Spleen (tissue), 11 donors: ENCODE measurements around the gene TP63. TPM values are rescaled to one million over a fixed set of nuclear protein-coding genes. Genes with fewer than 3 reads are reported as not detected.

Experiments
- DNase-seq: peaks from one replicate; pipeline ENCODE4 v3.0.0-alpha.2; 2020
- H3K27ac ChIP-seq, 8 donors: fragments of 200-600 bp; sonication (generic) in 7 of 8; 1 replicate in 4 of 8; 2 replicates in 4 of 8; pipeline versions ENCODE4 v1.5.0 to v1.8.0; 2016 to 2021; ENCODE audit warnings: inconsistent platforms in 4 of 8, mild to moderate bottlenecking in 4 of 8, moderate library complexity in 1 of 8
- H3K27me3 ChIP-seq, 7 donors: fragments of 200-600 bp; sonication (generic) in 6 of 7; replicated peaks in 1 of 7; 1 replicate in 4 of 7; 2 replicates in 3 of 7; pipeline versions ENCODE4 v1.5.0 to v1.8.0; 2016 to 2021; ENCODE audit warnings: inconsistent platforms in 3 of 7, mild to moderate bottlenecking in 1 of 7
- H3K36me3 ChIP-seq, 6 donors: fragments of 200-600 bp; sonication (generic) in 5 of 6; 1 replicate in 4 of 6; 2 replicates in 2 of 6; pipeline versions ENCODE4 v1.5.0 to v1.8.0; 2016 to 2021; ENCODE audit warnings: inconsistent platforms in 2 of 6
- H3K4me1 ChIP-seq, 6 donors: fragments of 200-600 bp; sonication (generic) in 5 of 6; 1 replicate in 3 of 6; 2 replicates in 3 of 6; pipeline versions ENCODE4 v1.5.0 to v1.8.0; 2016 to 2021; ENCODE audit warnings: inconsistent platforms in 3 of 6
- H3K4me3 ChIP-seq, 8 donors: fragments of 200-600 bp; sonication (generic) in 7 of 8; 1 replicate in 4 of 8; 2 replicates in 4 of 8; pipeline versions ENCODE4 v1.5.0 to v1.8.0; 2016 to 2021; ENCODE audit warnings: inconsistent platforms in 4 of 8, mild to moderate bottlenecking in 4 of 8, moderate library complexity in 2 of 8
- H3K9me3 ChIP-seq, 8 donors: fragments of 200-600 bp; sonication (generic) in 7 of 8; 1 replicate in 4 of 8; 2 replicates in 4 of 8; pipeline versions ENCODE4 v1.5.0 to v1.8.0; 2016 to 2021; ENCODE audit warnings: inconsistent platforms in 4 of 8
- CTCF ChIP-seq, 11 experiments: fragments of 200-600 bp in 7 of 11; fragments of 450-650 bp in 4 of 11; sonication (generic) in 4 of 11; IDR thresholded peaks in 8 of 11; conservative IDR thresholded peaks in 3 of 11; 1 replicate in 7 of 11; 2 replicates in 4 of 11; pipeline versions ENCODE4 v1.4.0 to v1.8.0; 2016 to 2021; ENCODE audit warnings: antibody characterized with exemption in 11 of 11, inconsistent platforms in 4 of 11, mild to moderate bottlenecking in 1 of 11
- POLR2A ChIP-seq, 3 donors: fragments of 450-650 bp; IDR thresholded peaks; one replicate each; pipeline ENCODE4 v1.5.1; 2017; ENCODE audit warnings: antibody characterized with exemption in 3 of 3, mild to moderate bottlenecking in 1 of 3
- POLR2AphosphoS5 ChIP-seq, 3 donors: sonication (generic); formaldehyde crosslinking; IDR thresholded peaks; one replicate each; pipeline ENCODE4 v1.5.1; 2017; ENCODE audit warnings: antibody characterized with exemption in 3 of 3
- WGBS, 5 donors: extraction: QIAGEN DNeasy Blood & Tissue Kit in 3 of 5; methylation state at CpG; one replicate each; pipeline versions ENCODE4 v1.1.5 to v1.1.7; 2013 to 2018; 5-methylcytosine and 5-hydroxymethylcytosine counted together
- intact Hi-C: fragments of 100-400 bp; cut with DNase I; formaldehyde crosslinking; loops from one replicate; pipeline ENCODE4 v1.15.0; 2023; ENCODE audit warnings: low total_unique reads
- polyA plus RNA-seq, 3 donors: library from polyadenylated mRNA; stranded (reverse); fragments of 200-250 nt; gene quantifications; one replicate each; pipeline ENCODE4 v1.2.1, GENCODE V29; 2013
- total RNA-seq, 7 donors: library from RNA; depleted of rRNA in 3 of 7; stranded (reverse); fragments of >200 nt in 3 of 7; fragmentation: NEBNext Ultra II Directional in 4 of 7; extraction: Animal tissue kit (Norgen Biotek cat#: 25700) in 4 of 7; gene quantifications; one replicate each; pipeline versions ENCODE4 v1.1.0 to v1.2.1, GENCODE V29; 2016 to 2021
- donor health status: healthy with polysubstance abuse.
- donor health status: DM: no; HTN: no; CAD: no; lungs with moderate emphysema.
- donor health status: DM: no; HTN: no; CAD: no.
- donor health status: Bipolar disorder and iron deficiency.
- donor health status: healthy.
- donor health status: DM: no; HTN: no; CAD: no.
- donor health status: DM: yes; HTN: yes; CAD: no.

TP63 gene
- total and polyA plus RNA-seq, 10 donors: 0.09 to 0.68 (median 0.29) TPM

GRCh38 chr3:189734061-189734460, 102.9 kb downstream of the TP63 start:
- no peaks in the 10 kb centered on the region for H3K9me3 ChIP-seq
- H3K27me3 ChIP-seq: no peaks in the 10 kb centered on the region
- no peak for TF ChIP-seq POLR2A (IDR thresholded peaks at IDR 0.05)
- no peak for TF ChIP-seq POLR2AphosphoS5 (IDR thresholded peaks at IDR 0.05)
- no peak for TF ChIP-seq CTCF (IDR thresholded peaks at IDR 0.05 in 8 of 11, conservative IDR thresholded peaks at IDR 0.05 in 3 of 11)
- no peaks in the 10 kb centered on the region for H3K36me3 ChIP-seq
- no peak for DNase-seq
- intact Hi-C loops: no loop called here
- 72 to 89% (median 80%) methylated on average over 5 to 6 of the region's 6 CpGs for WGBS, 5 donors
- H3K4me3 ChIP-seq: no peak overlapping the region
- H3K4me1 ChIP-seq: no peaks in the 10 kb centered on the region
- H3K27ac ChIP-seq: no peak overlapping the region

DNA sequence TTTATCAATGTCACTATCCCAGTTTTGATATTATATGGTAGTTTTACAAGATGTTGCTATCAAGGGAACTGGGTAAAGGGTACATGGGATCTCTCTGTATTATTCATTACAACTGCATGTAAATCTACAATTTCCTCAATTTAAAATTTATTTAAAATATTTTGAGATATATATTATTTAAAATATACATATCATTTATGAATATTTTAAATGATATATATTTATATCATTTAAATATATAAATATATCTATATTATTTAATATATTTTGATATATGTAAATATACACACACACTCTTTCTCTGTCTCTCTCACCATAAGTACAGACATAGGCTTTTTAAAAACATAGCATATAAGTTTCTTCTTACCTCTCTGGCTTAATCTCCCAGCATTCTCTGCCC, 104.7 kb downstream of the TP63 start:
- no peaks in the 10 kb centered on the region for H3K27me3 ChIP-seq
- no peak overlapping the region for H3K4me3 ChIP-seq
- intact Hi-C loops: no loop called here
- TF ChIP-seq POLR2AphosphoS5 (IDR thresholded peaks at IDR 0.05): no peak
- H3K36me3 ChIP-seq: no peaks in the 10 kb centered on the region
- H3K9me3 ChIP-seq: no peaks in the 10 kb centered on the region
- no peak overlapping the region for H3K27ac ChIP-seq
- H3K4me1 ChIP-seq: no peaks in the 10 kb centered on the region
- DNase-seq: no peak

DNA sequence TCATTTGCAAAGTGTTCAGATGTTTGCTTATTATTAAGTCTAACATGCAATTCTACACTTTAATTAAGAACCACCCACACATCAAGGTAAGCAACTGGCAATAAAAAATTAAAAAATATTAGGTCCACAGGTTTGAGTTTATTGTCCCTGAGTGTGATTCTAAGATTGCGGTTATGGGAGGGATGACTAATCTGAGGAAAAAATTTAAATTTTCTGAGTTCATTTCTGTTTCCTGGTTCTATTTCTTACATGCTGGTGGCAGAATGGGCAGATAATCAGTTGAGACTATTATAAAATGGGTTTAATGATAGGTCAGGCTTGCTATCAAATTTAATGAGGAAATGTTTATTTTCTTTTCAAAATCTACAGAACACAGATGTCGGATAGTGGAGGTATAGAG, 105.9 kb downstream of the TP63 start:
- H3K27ac ChIP-seq: no peak overlapping the region
- 75 to 87% (median 86%) methylated on average over 2 of the region's 2 CpGs for WGBS, 5 donors
- no peak for TF ChIP-seq POLR2A (IDR thresholded peaks at IDR 0.05)
- TF ChIP-seq CTCF (IDR thresholded peaks at IDR 0.05 in 8 of 11, conservative IDR thresholded peaks at IDR 0.05 in 3 of 11): no peak
- TF ChIP-seq POLR2AphosphoS5 (IDR thresholded peaks at IDR 0.05): no peak

DNA sequence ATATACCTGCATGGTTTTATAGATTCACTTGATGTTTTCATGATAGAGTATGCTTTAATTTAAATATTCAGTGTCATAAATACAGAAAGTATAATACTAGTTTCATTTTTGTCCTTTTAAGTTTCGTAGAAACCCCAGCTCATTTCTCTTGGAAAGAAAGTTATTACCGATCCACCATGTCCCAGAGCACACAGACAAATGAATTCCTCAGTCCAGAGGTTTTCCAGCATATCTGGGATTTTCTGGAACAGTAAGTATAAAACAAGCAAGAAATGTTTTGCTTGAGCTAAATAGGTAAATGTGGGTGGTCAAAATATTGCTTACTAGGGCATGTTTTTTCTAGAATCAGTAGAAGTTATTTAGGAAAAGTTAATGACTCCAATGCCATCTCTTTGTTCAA, 106.4 kb downstream of the TP63 start:
- Histone ChIP-seq H3K36me3 (no peaks in the 10 kb centered on the region), H3K27me3 (no peaks in the 10 kb centered on the region), H3K4me3 (no peak overlapping the region), H3K27ac (no peak overlapping the region), H3K4me1 (no peaks in the 10 kb centered on the region), H3K9me3 (no peaks in the 10 kb centered on the region)
- DNase-seq: no peak
- 77 to 93% (median 91%) methylated on average over 2 of the region's 2 CpGs for WGBS, 5 donors
- intact Hi-C loops: no loop called here
- no peak for TF ChIP-seq CTCF (IDR thresholded peaks at IDR 0.05 in 8 of 11, conservative IDR thresholded peaks at IDR 0.05 in 3 of 11)
- TF ChIP-seq POLR2AphosphoS5 (IDR thresholded peaks at IDR 0.05): no peak
- TF ChIP-seq POLR2A (IDR thresholded peaks at IDR 0.05): no peak

More for the DNA sequence above, 105.9 kb downstream of the TP63 start:
- Histone ChIP-seq H3K4me1 (no peaks in the 10 kb centered on the region), H3K9me3 (no peaks in the 10 kb centered on the region), H3K36me3 (no peaks in the 10 kb centered on the region), H3K27me3 (no peaks in the 10 kb centered on the region), H3K4me3 (no peak overlapping the region)
- no peak for DNase-seq
- intact Hi-C loops: no loop called here

- no peak overlapping the region for H3K27ac ChIP-seq
- H3K4me1 ChIP-seq: no peaks in the 10 kb centered on the region
- DNase-seq: no peak
- no peak overlapping the region for H3K4me3 ChIP-seq
- 56 to 79% (median 77%) methylated on average over 1 of the region's 1 CpG for WGBS, 5 donors
- intact Hi-C loops: no loop called here
- TF ChIP-seq CTCF (IDR thresholded peaks at IDR 0.05 in 8 of 11, conservative IDR thresholded peaks at IDR 0.05 in 3 of 11): no peak
- TF ChIP-seq POLR2AphosphoS5 (IDR thresholded peaks at IDR 0.05): no peak
- TF ChIP-seq POLR2A (IDR thresholded peaks at IDR 0.05): no peak
- H3K27me3 ChIP-seq: no peaks in the 10 kb centered on the region
- no peaks in the 10 kb centered on the region for H3K36me3 ChIP-seq
- peaks cover 0 to 8% (median 5%) of the 10 kb centered on the region in 8 donors for H3K9me3 ChIP-seq
Measured at GRCh38 chr3:189739378-189739777, 108.2 kb downstream of the TP63 start.
